ENCODE results near the gene KLHL29.

KLHL29 gene

GRCh38 chr2:23420840-23421476 lies 36.0 kb downstream of the KLHL29 start:
- in situ Hi-C loops (cut with MboI; ENCODE audit: low sequenced_read_pairs), result no loop called here

DNA sequence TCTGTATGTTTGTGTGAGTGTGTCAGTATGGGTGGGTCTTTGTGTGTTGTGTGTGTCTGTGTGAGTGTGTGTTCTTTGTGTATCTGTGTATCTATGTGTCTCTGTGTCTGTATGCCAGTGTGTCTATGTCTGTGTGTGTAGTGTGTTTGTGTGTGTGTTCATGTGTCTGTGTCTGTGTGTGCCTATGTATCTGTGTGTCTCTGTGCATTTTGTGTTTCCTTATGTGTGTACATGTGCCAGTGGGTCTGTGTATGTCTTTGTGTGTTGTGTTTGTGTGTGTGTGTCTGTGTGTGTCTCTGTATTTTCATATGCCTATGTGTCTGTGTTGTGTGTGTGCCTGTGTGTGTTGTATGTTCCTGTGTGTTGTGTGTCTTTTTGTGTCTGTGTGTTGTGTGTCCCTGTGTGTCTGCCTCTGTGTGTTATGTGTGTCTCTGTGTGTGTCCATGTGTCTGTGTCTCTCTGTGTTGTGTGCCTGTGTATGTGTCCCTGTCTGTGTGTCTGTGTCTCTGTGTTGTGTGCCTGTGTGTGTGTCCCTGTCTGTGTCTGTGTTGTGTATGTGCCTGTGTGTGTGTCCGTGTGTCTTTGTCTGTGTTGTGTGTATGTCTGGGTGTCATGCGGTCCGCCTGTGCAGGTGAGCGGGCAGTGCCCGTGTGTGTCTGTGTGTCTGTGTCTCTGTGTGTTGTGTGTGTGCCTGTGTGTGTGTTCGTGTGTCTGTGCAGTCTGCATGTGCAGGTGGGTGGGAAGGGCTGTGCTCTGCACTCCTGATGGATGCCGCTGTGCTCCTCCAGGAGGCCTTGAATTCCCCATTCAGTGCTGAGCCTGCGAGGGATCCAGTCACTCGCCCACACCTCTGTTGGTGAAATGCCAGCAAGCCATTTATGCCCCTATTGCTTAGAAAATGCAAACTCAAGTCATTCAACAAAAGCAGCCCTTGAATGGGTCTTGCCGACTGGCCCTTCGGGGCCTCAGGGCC lies 37.4 kb downstream of the KLHL29 start:
- in situ Hi-C loops (cut with MboI; ENCODE audit: low sequenced_read_pairs), result no loop called here

DNA sequence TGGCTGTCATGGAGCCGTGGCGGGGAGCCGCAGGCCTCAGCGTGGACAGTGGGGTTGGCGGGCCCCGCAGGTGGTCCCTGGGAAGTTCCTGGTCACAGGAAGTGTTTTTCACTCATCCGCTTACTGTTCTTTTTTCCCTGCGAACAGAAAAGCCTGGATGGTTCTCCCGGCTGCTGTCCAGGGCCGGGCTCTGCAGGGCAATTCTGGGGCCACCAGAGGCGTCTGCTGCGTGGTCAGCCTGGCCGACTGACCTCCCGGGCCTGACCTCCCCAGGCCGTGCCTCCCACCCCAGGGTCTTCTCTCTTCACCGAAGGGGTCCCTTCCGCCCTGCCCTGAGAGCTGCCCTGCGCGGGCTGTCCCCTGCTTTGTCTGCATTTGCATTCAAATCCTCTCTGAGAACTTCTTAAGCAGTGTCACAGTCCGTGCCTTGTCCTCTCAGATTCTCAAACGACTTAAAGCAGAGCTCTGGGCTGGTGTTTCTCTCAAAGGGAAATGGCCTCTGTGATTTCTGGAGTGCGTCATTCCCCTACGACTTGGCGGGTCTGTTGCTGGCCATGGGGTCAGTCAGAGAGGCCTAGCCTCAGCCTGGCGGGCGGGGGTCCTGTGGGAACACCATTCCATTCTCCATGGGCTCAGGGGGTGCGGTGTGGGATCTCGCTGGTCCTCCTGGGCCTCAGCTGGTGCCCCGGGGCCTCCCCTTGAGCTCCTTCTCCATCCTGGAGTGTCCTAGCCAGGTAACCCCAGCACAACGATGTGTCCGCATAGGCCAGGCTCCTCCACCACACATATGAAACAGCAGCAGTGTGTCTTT lies 38.3 kb downstream of the KLHL29 start:
- in situ Hi-C loops (cut with MboI; ENCODE audit: low sequenced_read_pairs), result no loop called here

DNA sequence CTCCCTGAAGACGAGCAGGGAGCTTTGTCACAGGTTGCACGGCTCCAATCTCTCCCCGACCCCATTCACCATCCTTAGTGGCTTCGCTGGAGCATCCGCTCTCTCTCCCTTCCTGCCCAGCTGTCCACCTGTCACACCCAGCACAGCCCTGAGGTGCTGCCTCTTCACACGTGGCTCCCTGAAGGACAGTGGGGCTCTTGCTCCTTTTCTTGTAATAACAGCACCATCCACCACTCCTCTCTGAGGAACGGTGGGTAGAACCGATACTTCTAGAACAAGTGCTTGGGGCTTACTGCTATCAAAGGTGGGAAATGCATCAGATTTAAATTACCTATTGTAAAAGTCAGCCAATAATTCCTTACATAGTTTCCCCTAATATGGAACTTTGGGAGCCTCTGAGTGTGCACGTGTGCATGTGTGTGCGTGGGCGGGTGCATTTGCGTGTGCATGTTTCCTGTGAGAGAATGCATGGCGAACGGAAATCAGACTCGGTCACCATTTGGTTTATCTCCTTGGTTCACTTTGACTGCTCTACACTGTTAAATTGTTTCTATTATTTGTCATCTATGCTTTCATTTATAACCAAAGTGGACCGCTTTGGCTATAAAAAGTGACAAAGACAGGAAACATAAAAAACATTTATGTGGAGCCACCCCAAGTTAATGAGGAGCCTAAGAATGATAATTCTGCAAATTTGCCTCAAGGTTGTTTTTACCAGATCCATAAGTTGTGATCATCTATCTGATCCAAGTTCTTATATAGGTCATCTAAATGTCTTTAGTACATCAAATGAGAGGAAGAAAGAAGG lies 39.1 kb downstream of the KLHL29 start:
- in situ Hi-C loops (cut with MboI; ENCODE audit: low sequenced_read_pairs), result no loop called here

DNA sequence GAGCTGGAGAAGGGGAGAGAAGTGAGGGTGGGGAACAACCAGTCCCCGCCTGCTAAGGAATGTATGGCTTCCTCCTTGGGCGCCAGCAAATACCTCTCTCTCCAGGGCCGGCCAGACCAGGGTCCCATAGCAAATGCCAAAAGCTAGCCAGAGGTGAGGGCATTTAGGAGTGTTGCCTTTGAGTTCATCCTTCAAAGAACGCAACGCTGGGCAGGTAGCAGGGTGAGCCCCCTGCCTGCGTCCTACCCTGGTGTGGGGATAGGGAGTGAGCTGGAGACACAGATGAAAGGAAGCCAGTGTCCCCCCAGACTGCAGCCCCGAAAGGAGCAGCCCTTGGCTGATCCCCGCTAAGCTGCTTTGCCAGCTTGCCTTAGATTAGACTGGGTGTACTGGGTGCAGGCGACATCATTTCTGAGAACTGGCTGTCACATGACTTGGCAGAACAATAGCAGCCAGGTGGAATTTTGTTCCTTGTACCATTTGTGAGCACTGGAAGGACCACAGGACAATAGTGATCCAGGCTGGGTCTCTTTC lies 40.4 kb downstream of the KLHL29 start:
- in situ Hi-C loops (cut with MboI; ENCODE audit: low sequenced_read_pairs), result no loop called here

DNA sequence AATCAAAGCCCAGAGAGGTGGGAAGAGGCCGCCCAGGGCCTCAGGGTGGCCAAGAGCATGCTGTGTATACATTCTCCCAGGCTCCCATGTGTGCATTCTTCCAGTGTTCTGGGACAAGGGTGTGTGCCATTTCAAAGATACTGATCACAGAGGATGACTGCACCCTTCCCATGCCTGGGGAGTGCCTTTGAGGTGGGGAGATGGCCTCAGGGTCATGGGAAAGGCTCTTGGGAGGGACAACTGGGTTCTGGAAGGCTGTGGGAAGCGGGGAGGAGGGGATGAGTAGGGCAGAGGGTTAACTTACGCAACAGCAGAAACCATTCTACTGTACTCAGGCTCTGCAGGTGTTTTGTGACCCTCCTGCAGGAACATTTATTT lies 40.9 kb downstream of the KLHL29 start:
- in situ Hi-C loops (cut with MboI; ENCODE audit: low sequenced_read_pairs), result no loop called here

- in situ Hi-C loops (cut with MboI; ENCODE audit: low sequenced_read_pairs), result no loop called here
Observed at GRCh38 chr2:23426263-23426905, 41.4 kb downstream of the KLHL29 start.

DNA sequence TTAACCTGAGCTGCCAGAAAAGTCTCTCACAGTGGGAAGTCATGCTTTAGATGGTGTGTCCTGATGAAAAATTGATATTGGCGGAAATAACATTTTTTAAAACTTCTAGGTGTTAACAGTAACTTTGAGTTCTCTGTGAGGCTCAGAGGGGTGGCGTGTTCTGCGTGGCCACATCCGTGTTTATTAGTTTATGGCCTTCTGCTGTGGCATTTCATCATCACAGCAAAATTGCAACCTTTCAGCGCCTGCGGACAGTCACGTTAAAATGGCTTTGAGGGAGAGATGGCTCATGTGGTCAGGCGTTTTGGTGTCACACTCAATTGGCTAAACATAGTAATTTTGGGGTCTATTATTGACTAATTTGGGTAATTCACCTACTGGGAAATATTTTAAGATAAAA lies 42.4 kb downstream of the KLHL29 start:
- in situ Hi-C loops (cut with MboI; ENCODE audit: low sequenced_read_pairs), result no loop called here

DNA sequence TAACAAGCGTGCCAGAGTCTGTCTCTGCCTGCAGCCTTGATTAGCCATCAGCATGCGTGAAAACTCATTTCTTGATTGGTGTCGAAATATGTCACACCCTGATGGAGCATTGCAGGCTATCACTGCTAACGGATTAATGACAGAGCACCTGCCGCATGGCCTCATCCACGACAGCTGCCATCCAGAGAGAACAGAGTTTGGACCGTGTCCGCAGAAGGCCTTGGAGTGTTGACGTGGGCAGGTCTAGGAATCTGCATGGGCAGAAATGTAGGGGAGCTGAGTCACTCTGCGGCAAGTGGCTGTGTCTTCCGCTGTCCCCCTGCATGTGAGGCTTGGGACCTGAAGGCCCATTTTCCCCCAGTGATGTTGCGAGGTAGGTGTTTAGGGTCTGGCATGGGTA lies 43.0 kb downstream of the KLHL29 start:
- in situ Hi-C loops (cut with MboI; ENCODE audit: low sequenced_read_pairs), result no loop called here

DNA sequence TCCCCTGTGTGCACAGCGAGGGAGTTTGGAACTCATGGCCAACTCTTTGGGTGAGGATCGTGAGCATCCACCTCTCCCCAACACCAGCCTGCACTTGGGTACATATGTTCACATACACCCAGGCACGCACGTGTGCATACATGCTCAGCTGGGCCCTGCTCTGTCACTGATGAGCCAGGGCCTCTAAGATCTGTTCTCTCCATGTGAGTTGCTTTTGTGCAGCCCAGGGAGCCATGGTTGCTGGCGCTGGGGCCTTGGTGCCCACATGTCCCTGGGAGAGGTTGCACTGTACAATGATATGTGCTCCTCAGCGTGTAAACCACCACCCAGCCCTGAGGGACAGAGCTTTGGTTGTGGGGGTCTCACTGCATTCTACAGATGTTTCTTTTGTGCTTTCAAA lies 44.1 kb downstream of the KLHL29 start:
- in situ Hi-C loops (cut with MboI; ENCODE audit: low sequenced_read_pairs), result no loop called here

DNA sequence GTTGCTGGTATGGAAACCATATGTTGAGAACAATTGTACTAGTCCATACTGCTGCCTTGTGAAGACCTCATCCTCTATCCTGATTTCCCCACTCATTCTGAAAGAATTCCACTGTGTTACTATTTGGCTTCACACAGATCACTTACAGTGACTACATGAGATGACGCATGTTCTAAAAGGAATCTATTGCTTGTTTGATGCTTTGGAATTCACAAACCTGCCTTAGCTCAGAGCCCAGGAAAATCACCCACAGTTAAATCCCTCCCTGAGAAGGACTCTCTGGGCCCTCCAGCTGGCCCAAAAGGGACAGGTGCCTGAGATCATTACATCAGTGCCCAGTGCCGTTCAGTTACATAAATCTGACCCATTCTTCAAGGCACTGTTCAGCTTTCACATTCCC lies 45.3 kb downstream of the KLHL29 start:
- in situ Hi-C loops (cut with MboI; ENCODE audit: low sequenced_read_pairs), result no loop called here

GRCh38 chr2:23432531-23432930 lies 47.6 kb downstream of the KLHL29 start:
- in situ Hi-C loops (cut with MboI; ENCODE audit: low sequenced_read_pairs), result no loop called here

DNA sequence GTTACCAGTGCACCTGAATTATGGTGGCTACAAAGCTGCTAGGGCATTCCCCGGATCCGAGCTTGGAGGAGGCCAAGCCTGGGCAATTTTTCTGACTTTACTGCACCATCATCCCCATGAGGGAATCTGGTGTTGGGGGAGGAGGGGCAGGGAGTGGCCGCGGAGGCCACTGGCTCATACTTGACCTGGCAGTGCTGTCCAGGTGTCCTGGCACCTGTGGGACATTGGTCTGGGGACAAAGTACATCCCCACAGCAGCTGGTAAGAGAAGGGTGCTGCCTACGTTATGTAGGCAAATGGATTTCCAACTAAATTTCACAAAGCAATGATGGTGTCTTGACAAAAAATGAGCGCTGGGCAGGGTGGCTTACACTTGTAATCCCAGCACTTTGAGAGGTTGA lies 48.3 kb downstream of the KLHL29 start:
- in situ Hi-C loops (cut with MboI; ENCODE audit: low sequenced_read_pairs), result no loop called here

- in situ Hi-C loops (cut with MboI; ENCODE audit: low sequenced_read_pairs), result no loop called here
Observed at GRCh38 chr2:23434721-23435121, 49.7 kb downstream of the KLHL29 start.

DNA sequence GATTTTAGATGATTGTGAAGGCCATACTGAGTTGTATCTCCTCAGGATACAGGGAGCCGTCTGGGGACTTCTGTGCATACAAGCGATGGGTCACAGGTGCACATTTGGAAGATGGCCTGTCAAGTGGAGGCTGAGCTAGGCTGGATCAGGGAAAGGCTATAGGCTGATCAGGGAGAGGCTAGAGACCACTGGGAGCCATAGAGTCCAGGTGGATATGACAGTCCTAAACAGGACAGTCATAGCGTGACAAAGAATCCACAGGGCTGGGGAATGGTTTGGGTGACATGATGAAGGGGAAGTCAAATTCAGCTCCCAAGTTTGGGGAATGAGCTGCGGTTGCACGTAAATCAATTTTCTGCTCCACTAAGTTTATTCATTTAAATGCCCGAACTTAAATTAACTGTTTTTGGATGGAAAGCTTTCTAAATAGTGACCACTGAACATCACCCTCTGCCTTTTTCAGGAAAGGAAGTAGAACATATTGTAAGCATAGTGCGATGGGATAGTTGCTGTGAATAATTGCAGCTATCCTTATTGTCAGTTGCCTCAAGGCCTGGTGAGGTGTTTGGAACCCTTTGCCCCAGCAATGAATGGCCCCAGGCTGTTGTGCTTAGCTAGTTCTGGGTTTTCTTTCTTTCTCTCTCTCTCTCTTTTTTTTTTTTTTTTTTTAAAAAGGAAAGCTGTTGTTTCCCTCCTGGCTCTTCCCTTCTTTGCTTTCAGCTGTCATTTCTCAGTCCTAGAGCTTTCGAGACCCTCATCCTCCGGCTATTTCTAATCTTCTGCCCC lies 50.5 kb downstream of the KLHL29 start:
- in situ Hi-C loops (cut with MboI; ENCODE audit: low sequenced_read_pairs), result no loop called here

DNA sequence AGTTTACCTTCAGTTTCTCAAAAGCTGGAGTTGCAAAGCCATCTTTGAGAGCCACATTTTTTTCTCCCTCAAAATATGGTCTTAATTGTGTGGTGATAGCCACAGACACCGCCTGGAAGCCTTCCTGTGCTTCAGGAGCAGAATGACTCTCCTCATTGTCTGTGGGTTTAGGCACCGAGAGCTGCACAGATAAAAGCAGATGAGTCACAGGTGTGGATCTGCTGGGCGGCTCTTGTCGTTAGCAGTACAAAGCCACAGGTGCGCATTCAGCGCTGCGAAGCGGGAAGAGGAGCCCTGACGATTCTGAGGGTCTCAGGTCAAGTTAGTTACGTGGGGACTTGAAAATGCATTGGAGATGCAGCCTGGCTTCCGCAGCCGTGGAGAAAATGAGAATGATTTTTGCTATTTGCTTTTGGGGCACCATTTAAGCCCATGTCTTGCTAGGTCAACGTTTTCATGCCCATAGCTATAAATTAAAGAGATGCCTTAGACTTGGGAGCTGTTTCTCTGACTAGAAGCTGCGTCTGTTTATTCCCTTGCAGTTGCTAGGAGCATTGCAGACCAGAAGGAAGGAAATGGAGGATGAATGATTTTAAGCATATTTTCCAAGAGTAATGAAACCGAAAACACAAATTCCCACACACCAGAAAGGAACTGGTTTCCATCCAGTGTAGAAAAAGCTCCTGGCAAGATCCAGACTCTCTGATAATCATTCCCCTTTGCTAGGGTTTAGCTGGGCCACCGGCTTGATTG lies 51.5 kb downstream of the KLHL29 start:
- in situ Hi-C loops (cut with MboI; ENCODE audit: low sequenced_read_pairs), result no loop called here

DNA sequence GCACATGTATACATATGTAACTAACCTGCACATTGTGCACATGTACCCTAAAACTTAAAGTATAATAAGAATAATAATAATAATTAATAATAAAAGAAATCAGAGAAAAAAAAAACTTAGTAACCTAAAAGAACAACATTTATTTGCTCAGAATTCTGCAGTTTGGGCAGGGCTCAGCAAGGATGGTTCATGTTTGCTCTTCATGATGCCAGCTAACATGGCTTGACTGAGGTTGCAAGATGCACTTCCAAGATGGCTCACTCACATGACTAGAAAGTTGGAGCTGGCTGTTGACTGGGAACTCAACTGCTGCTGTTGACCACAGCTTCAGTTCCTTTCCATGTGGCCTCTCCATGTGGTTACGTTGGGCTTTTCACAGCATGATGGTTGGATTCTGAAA lies 56.4 kb downstream of the KLHL29 start:
- in situ Hi-C loops (cut with MboI; ENCODE audit: low sequenced_read_pairs), result no loop called here

DNA sequence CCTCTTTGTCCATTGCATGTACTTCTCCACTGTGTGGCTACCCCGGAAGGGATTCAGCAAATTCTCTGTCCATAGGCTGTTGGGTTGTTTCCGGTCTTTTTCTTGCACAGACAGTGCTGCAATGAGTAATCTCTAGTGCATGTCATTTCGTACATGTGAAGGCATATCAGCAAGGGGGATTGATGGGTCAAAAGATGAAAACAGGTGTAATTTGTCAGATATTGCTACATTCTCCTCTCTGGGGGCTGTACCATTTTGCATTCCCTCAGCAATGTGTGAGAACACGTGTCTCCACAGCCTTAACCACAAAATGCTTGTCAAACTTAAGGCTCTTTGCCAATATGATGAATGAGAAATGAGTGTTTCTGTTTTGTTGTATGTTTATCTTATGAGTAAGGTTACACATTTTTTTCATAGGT lies 60.5 kb downstream of the KLHL29 start:
- in situ Hi-C loops (cut with MboI; ENCODE audit: low sequenced_read_pairs), result no loop called here
